HepG2 (cell line): ENCODE data around the gene ADPGK.

Source experiments
- EZH2 ChIP-seq: conservative IDR thresholded peaks from 2 replicates; pipeline ENCODE4 v1.6.1; 2012; ENCODE audit warnings: mild to moderate bottlenecking, low read depth, low read length, moderate library complexity
- POLR2AphosphoS2 ChIP-seq: IDR thresholded peaks from 2 replicates; pipeline ENCODE4 v1.6.1; 2011; ENCODE audit warnings: low read depth, low read length, improper control_type of control experiment
- RFX5 ChIP-seq: IDR thresholded peaks from 2 replicates; pipeline ENCODE4 v1.6.1; 2011; ENCODE audit warnings: low read depth, low read length, improper control_type of control experiment
- TCF12 ChIP-seq, 2 experiments: fragments of 450-650 bp in 1 of 2; sonication (generic) in 1 of 2; formaldehyde crosslinking in 1 of 2; IDR thresholded peaks; 2 replicates each; pipeline versions ENCODE4 v1.6.1 to v1.8.0; 2017 to 2022; ENCODE audit warnings: antibody characterized with exemption in 1 of 2, mild to moderate bottlenecking in 1 of 2, missing genetic modification reagents in 1 of 2, moderate library complexity in 1 of 2
- TF ChIP-seq, protein P1 (sequence below): sonication (generic); formaldehyde crosslinking; IDR thresholded peaks from 2 replicates; pipeline ENCODE4 v1.4.0; 2020; ENCODE audit warnings: missing genetic modification reagents
- TF ChIP-seq, protein P2 (sequence below): sonication (generic); formaldehyde crosslinking; IDR thresholded peaks from 2 replicates; pipeline ENCODE4 v1.4.0; 2020; ENCODE audit warnings: missing genetic modification reagents
- TF ChIP-seq, protein P3 (sequence below): sonication (generic); formaldehyde crosslinking; IDR thresholded peaks from 2 replicates; pipeline ENCODE4 v1.5.0; 2020; ENCODE audit warnings: mild to moderate bottlenecking, missing genetic modification reagents, moderate library complexity

DNA sequence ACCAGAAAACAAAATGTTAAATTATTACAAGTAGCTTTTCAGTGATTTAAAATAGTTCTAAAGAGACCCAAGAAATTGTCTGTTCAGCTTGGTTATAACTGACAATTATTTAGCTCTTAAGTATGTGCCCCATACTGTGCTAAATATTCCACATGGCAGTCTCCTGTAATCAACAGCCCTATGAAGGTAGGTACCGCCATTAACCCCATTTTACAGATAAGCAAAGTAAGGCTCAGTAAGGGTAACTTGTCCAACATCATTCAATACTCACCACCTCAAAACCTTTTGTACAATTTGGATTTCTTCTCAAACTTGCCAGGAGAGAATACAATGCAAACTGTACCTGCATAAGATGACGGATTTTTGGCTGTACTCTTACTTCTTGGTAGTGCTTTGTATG is 33.9 kb downstream of the ADPGK start:
- no peak for TF ChIP-seq TCF12 (IDR thresholded peaks at IDR 0.05)
- TF ChIP-seq TCF12 (CRISPR knock-in tag; IDR thresholded peaks at IDR 0.05), result no peak
- no peak for TF ChIP-seq EZH2
- TF ChIP-seq POLR2AphosphoS2, result no peak
- TF ChIP-seq, protein P1, sequence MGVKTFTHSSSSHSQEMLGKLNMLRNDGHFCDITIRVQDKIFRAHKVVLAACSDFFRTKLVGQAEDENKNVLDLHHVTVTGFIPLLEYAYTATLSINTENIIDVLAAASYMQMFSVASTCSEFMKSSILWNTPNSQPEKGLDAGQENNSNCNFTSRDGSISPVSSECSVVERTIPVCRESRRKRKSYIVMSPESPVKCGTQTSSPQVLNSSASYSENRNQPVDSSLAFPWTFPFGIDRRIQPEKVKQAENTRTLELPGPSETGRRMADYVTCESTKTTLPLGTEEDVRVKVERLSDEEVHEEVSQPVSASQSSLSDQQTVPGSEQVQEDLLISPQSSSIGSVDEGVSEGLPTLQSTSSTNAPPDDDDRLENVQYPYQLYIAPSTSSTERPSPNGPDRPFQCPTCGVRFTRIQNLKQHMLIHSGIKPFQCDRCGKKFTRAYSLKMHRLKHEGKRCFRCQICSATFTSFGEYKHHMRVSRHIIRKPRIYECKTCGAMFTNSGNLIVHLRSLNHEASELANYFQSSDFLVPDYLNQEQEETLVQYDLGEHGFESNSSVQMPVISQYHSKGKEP, result no peak
- TF ChIP-seq, protein P2, sequence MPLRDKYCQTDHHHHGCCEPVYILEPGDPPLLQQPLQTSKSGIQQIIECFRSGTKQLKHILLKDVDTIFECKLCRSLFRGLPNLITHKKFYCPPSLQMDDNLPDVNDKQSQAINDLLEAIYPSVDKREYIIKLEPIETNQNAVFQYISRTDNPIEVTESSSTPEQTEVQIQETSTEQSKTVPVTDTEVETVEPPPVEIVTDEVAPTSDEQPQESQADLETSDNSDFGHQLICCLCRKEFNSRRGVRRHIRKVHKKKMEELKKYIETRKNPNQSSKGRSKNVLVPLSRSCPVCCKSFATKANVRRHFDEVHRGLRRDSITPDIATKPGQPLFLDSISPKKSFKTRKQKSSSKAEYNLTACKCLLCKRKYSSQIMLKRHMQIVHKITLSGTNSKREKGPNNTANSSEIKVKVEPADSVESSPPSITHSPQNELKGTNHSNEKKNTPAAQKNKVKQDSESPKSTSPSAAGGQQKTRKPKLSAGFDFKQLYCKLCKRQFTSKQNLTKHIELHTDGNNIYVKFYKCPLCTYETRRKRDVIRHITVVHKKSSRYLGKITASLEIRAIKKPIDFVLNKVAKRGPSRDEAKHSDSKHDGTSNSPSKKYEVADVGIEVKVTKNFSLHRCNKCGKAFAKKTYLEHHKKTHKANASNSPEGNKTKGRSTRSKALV, result no peak
- TF ChIP-seq, protein P3, sequence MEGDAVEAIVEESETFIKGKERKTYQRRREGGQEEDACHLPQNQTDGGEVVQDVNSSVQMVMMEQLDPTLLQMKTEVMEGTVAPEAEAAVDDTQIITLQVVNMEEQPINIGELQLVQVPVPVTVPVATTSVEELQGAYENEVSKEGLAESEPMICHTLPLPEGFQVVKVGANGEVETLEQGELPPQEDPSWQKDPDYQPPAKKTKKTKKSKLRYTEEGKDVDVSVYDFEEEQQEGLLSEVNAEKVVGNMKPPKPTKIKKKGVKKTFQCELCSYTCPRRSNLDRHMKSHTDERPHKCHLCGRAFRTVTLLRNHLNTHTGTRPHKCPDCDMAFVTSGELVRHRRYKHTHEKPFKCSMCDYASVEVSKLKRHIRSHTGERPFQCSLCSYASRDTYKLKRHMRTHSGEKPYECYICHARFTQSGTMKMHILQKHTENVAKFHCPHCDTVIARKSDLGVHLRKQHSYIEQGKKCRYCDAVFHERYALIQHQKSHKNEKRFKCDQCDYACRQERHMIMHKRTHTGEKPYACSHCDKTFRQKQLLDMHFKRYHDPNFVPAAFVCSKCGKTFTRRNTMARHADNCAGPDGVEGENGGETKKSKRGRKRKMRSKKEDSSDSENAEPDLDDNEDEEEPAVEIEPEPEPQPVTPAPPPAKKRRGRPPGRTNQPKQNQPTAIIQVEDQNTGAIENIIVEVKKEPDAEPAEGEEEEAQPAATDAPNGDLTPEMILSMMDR (CRISPR knock-in tag), result no peak
- no peak for TF ChIP-seq RFX5
